Stimulated activated CD8-positive, alpha-beta memory T cell treated with anti-CD3 and anti-CD28 coated beads, Interleukin-15, amount 100 ng/mL, for 4 hours (primary cell): ENCODE results near the gene ZNF362.
"Not testable (repeated sequence)": the region's sequence is repeated elsewhere in the genome, so short reads cannot be mapped to it uniquely, and the experiment has no call there.

Source experiments
- DNase-seq, 2 donors: peaks; one replicate each; pipeline ENCODE4 v3.0.0-alpha.2; 2020; ENCODE audit warnings: low read depth in 2 of 2

Gene ZNF362

GRCh38 chr1:33305816-33306652 is 49.7 kb downstream of the ZNF362 start:
- DNase-seq: no peak

GRCh38 chr1:33306653-33307493 is 50.6 kb downstream of the ZNF362 start:
- no peak for DNase-seq

- DNase-seq: no peak
Measured at GRCh38 chr1:33307494-33307864, 51.2 kb downstream of the ZNF362 start.

DNA sequence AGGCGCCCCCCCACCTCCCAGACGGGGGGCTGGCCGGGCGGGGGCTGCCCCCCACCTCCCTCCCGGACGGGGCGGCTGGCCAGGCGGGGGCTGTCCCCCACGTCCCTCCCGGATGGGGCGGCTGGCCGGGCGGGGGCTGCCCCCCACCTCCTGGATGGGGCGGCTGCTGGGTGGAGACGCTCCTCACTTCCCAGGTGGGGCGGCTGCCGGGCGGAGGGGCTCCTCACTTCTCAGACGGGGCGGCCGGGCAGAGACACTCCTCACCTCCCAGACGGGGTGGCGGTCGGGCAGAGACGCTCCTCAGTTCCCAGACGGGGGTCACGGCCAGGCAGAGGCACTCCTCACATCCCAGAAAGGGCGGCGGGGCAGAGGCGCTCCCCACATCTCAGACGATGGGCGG is 53.1 kb downstream of the ZNF362 start:
- not testable (repeated sequence) for DNase-seq

GRCh38 chr1:33310702-33311101 is 54.4 kb downstream of the ZNF362 start:
- DNase-seq: no peak

DNA sequence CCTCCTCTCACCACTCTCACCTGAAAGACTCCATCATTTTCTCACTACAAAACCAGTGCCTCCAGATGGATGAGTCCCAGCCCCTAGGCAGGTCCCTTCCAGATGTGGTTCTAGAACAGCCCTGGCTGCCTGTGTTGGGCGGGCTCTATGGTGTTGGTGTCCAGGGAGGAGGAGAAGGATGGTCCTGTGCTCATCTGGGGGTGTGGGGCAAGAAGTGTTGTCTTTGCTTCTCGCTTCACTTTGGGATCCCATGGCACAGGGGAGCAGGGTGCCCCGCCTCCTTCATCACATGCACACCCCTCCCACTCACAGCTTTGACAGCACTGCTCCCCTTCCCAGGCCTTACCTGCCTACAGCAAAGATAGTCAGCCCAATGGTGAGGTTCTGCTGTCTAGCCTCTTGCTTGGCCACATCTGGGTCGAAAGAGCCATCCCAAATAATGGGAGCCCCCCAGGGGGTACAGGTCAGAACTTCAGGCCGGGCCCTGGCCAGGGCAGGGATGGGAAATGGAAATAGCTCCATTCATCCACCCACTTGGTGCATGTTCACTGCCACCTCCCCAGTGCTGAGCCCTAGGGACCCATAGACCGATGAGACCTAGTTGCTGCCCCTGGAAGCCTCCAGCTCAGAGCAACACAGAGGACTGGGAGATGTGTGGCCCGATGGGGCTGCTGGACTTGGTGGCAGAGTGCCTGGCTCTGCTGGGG is 55.6 kb downstream of the ZNF362 start:
- DNase-seq: no peak

- no peak for DNase-seq
Measured at GRCh38 chr1:33312413-33312749, 56.1 kb downstream of the ZNF362 start.

DNA sequence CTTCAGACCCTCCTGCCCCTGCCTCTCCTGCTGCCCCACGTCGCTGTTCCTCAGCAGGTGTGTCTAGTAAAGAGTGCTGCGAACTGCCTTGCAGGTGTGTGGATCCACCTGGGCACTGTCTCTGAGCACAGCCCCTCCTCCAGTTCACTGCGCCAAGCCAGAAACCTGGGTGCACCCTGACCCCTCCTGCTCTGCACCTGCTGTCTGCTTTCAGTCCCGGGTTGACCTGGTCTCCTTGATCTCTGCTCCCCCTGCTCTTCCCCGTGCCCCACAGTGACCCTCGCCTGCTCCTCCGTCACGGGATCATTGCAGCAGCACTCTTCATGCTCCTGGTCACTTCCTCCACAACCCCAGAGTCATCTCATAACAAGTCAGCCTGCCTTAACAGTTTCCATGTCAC is 58.1 kb downstream of the ZNF362 start:
- DNase-seq: no peak

DNA sequence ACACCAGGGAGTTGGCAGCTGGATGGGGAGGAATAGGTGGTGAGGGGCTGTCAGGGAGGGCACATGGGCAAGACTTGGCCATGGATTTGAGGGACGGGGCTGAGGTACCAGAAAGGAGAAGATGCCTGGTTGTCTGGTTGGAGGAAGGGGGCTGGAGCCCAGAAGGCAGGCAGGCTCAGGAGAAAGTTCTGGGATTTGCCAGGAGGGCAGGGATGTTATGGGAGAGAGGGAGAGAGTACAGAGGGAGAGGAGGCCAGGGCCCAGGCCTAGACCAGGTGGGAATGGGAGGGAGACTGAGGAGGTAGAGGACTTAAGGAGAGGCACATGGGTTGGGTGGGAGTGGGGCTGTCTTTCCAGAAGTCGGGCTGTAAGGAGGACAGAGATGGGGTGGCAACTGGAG is 60.3 kb downstream of the ZNF362 start:
- no peak for DNase-seq

- no peak for DNase-seq
Measured at GRCh38 chr1:33317354-33317753, 61.1 kb downstream of the ZNF362 start.

DNA sequence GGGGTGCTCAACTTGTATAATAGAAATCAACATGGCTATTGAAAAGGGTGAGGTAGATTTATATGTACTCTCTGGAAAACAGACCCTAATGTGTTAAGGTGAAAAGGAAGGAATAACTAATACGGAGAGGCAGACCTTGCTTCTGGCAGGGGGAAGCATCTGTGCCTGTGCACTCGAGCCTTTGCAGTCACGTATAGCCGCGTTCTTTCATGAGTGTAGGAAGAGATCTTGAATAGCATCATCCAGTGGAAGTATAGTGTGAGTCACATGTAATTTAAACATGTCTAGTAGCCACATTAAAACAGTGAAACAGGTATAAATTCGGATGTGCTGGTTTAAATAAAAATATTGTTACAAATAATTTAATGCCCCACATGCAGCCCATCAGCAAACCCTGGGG is 61.7 kb downstream of the ZNF362 start:
- DNase-seq: no peak

DNA sequence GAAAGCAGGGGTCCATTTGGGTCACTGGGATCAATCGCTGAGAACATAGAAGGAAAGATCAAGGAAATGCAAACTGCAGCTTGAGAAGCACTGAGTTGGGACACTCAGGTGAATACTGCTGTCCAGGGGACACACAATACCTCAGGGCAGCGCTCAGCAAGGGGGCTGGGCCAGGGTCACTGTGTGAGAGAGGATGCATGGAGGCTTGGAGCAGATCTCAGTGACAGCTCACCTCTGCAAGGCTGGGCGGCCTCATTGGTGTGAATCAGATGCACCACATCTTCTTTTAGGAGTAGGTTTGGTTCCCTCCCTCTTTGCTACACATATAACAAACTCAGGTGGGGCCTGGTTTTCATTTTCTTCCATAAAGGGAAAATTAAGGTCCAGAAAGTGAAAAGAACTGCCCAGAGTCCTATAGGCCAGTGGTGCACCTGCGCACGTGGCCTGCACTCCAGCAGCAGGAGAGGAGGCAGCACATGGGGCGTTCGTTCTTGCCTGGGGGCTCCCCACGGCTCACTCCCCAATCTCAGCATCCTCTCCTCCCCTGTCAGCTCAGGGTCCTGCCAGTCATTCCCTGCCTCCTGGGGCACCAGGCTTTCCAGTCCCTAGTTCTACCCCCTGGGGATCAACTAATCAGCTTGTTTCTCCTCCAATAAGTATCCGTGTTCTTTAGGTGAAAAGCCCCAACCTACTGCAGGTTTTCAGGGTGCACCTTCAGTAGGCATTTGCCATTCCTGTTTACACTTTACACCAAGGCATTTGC is 63.1 kb downstream of the ZNF362 start:
- no peak for DNase-seq

DNA sequence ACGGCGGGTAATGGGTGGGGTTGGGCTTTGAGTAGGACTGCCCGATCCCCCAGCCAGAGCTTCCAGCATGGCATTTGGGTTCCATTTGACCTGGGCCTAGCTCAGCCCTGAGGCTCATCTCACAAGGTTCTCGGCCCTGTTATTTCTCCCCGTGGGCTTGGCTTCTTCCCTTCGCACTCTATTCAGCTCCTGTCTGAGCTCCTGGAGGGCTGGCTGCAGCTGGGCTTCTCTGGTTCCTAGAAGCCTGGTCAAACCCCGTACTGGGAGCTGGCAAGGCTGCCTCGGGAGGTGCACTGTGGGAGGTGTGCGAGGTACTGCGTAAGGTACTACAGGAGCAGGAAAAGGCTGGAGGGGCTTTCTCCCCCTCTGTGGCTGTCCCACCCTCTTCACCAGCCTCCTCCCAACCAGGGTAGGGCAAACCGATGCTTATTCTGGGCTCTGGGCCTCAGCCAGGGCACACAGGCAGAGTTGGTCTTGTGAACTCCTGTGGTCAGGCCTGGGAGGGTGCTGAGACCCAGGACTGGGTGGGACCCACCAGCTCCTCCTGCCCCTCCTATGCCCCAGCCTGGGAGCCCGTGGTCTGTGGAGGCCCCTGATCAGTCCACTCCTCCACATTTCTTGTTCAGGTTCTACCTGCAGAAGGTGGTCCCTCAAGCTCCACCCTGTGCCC is 63.8 kb downstream of the ZNF362 start:
- DNase-seq: no peak

GRCh38 chr1:33320619-33321165 is 64.4 kb downstream of the ZNF362 start, which contains the start of gene A3GALT2:
A3GALT2 (minus strand) TSS chr1:33321098; CDS start chr1:33321098, 0 bp downstream.
- no peak for DNase-seq

- DNase-seq: no peak
Measured at GRCh38 chr1:33321178-33321577, 64.9 kb downstream of the ZNF362 start.

GRCh38 chr1:33322109-33322508 is 65.8 kb downstream of the ZNF362 start:
- no peak for DNase-seq

GRCh38 chr1:33322870-33323585 is 66.7 kb downstream of the ZNF362 start:
- DNase-seq: no peak

GRCh38 chr1:33323663-33324477 is 67.6 kb downstream of the ZNF362 start:
- no peak for DNase-seq
